22Rv1 (cell line): Measurements from ENCODE around the gene WDFY1.
A peak's percentile ranks its signal among the peaks of the same experiment; 100 is the strongest.
"Not testable (repeated sequence)": the region's sequence is repeated elsewhere in the genome, so short reads cannot be mapped to it uniquely, and the experiment has no call there.

ENCODE experiments used
- H3K27ac ChIP-seq: fragments of 450-650 bp; 2 replicates; pipeline ENCODE4 v1.5.1; 2017
- CTCF ChIP-seq: fragments of 450-650 bp; IDR thresholded peaks from 2 replicates; pipeline ENCODE4 v1.5.1; 2017; ENCODE audit warnings: mild to moderate bottlenecking
- ZFX ChIP-seq: fragments of 450-650 bp; IDR thresholded peaks from 2 replicates; pipeline ENCODE4 v1.6.1; 2017; ENCODE audit warnings: antibody characterized with exemption, borderline replicate concordance

The WDFY1 gene

GRCh38 chr2:223949241-223949840, 4.2 kb upstream of the WDFY1 start:
- TF ChIP-seq CTCF (no peak), ZFX (no peak)
- H3K27ac ChIP-seq, result no peak overlapping the region

- TF ChIP-seq ZFX (no peak), CTCF (no peak)
- H3K27ac ChIP-seq, result no peak overlapping the region
Observed at GRCh38 chr2:223947711-223948205, 2.6 kb upstream of the WDFY1 start.

- no peak for TF ChIP-seq ZFX
- no peak for TF ChIP-seq CTCF
- H3K27ac ChIP-seq, result no peak overlapping the region
Observed at GRCh38 chr2:223945755-223946154, 620 bp upstream of the WDFY1 start.

- peak overlapping the region; percentile 59; the same call in 1 of the 2 replicates for H3K27ac ChIP-seq
- TF ChIP-seq CTCF, result no peak
- no peak for TF ChIP-seq ZFX
Observed at GRCh38 chr2:223944166-223944702, 901 bp downstream of the WDFY1 start.

GRCh38 chr2:223943561-223944008, 1.6 kb downstream of the WDFY1 start:
- TF ChIP-seq CTCF, result no peak
- TF ChIP-seq ZFX, result no peak
- no peak overlapping the region for H3K27ac ChIP-seq

- no peak overlapping the region for H3K27ac ChIP-seq
- TF ChIP-seq CTCF (no peak), ZFX (no peak)
Observed at GRCh38 chr2:223943135-223943534, 2.0 kb downstream of the WDFY1 start.

- no peak overlapping the region for H3K27ac ChIP-seq
Observed at GRCh38 chr2:223941579-223942277, 3.4 kb downstream of the WDFY1 start.

GRCh38 chr2:223939438-223939837, 5.7 kb downstream of the WDFY1 start:
- H3K27ac ChIP-seq, result not testable (repeated sequence)

More at GRCh38 chr2:223941579-223942277, 3.4 kb downstream of the WDFY1 start:
- no peak for TF ChIP-seq ZFX
- no peak for TF ChIP-seq CTCF
